Stimulated activated CD4-positive, alpha-beta T cell treated with anti-CD3 and anti-CD28 coated beads, Interleukin-15, amount 100 ng/mL, for 24 hours (primary cell): Measurements from ENCODE around the gene TOPORS.

Source experiments
- DNase-seq: peaks from one replicate; pipeline ENCODE4 v3.0.0-alpha.2; 2020

TOPORS gene

GRCh38 chr9:32501868-32502267, 50.5 kb downstream of the TOPORS start:
- DNase-seq = no peak

GRCh38 chr9:32500768-32501167, 51.6 kb downstream of the TOPORS start:
- DNase-seq = no peak

GRCh38 chr9:32497921-32498320, 54.5 kb downstream of the TOPORS start:
- no peak for DNase-seq

- no peak for DNase-seq
Observed at GRCh38 chr9:32490601-32491000, 61.8 kb downstream of the TOPORS start.
